HepG2 (cell line): ENCODE measurements around the gene PDGFA. TPM values are rescaled to one million over a fixed set of nuclear protein-coding genes. Genes with fewer than 3 reads are reported as not detected.

Source experiments
- DNMT1 ChIP-seq: sonication (generic); formaldehyde crosslinking; IDR thresholded peaks from 2 replicates; pipeline ENCODE4 v1.5.1; 2020; ENCODE audit warnings: mild to moderate bottlenecking, missing genetic modification reagents
- DNMT3B ChIP-seq: conservative IDR thresholded peaks from 2 replicates; pipeline ENCODE4 v1.6.1; 2016; ENCODE audit warnings: missing biosample characterization, control low read depth
- FOXC1 ChIP-seq: sonication (generic); formaldehyde crosslinking; IDR thresholded peaks from 2 replicates; pipeline ENCODE4 v1.8.0; 2022; ENCODE audit warnings: mild to moderate bottlenecking, missing genetic modification reagents, borderline replicate concordance
- HNF1B ChIP-seq: sonication (generic); formaldehyde crosslinking; IDR thresholded peaks from 2 replicates; pipeline ENCODE4 v1.5.1; 2020; ENCODE audit warnings: mild to moderate bottlenecking, moderate library complexity, missing genetic modification reagents
- HNRNPUL1 ChIP-seq: fragments of 200-400 bp; formaldehyde crosslinking; IDR thresholded peaks from 2 replicates; pipeline ENCODE4 v1.6.1; 2017; ENCODE audit warnings: low read depth, mild to moderate bottlenecking, low read length, moderate library complexity
- LCORL ChIP-seq, 2 experiments: fragments of 450-650 bp in 1 of 2; sonication (generic) in 1 of 2; formaldehyde crosslinking in 1 of 2; IDR thresholded peaks; 2 replicates each; pipeline versions ENCODE4 v1.5.0 to v1.6.1; 2017 to 2020; ENCODE audit warnings: antibody characterized with exemption in 1 of 2, missing genetic modification reagents in 1 of 2
- NKX3-1 ChIP-seq: sonication (generic); formaldehyde crosslinking; IDR thresholded peaks from 2 replicates; pipeline ENCODE4 v1.5.0; 2020; ENCODE audit warnings: missing genetic modification reagents
- NR1H2 ChIP-seq: sonication (generic); formaldehyde crosslinking; IDR thresholded peaks from 2 replicates; pipeline ENCODE4 v1.8.1; 2022; ENCODE audit warnings: low read depth, missing genetic modification reagents, borderline replicate concordance
- PTBP1 ChIP-seq: fragments of 200-400 bp; formaldehyde crosslinking; IDR thresholded peaks from 2 replicates; pipeline ENCODE4 v1.6.1; 2018; ENCODE audit warnings: low read length, low read depth; ENCODE audit not compliant: poor library complexity, severe bottlenecking
- SMYD3 ChIP-seq: sonication (generic); formaldehyde crosslinking; IDR thresholded peaks from 2 replicates; pipeline ENCODE4 v1.8.1; 2023; ENCODE audit warnings: mild to moderate bottlenecking, missing genetic modification reagents
- SNAPC4 ChIP-seq: sonication (generic); formaldehyde crosslinking; IDR thresholded peaks from 2 replicates; pipeline ENCODE4 v1.4.0; 2020; ENCODE audit warnings: mild to moderate bottlenecking, missing genetic modification reagents
- SSRP1 ChIP-seq: IDR thresholded peaks from 2 replicates; pipeline ENCODE4 v1.6.1; 2016; ENCODE audit warnings: control low read depth
- ZBTB37 ChIP-seq: sonication (generic); formaldehyde crosslinking; IDR thresholded peaks from 2 replicates; pipeline ENCODE4 v1.4.0; 2020; ENCODE audit warnings: mild to moderate bottlenecking, missing genetic modification reagents
- ZNF18 ChIP-seq: sonication (generic); formaldehyde crosslinking; IDR thresholded peaks from 2 replicates; pipeline ENCODE4 v1.8.0; 2022; ENCODE audit warnings: mild to moderate bottlenecking, missing genetic modification reagents; ENCODE audit not compliant: insufficient replicate concordance
- ZNF44 ChIP-seq: sonication (generic); formaldehyde crosslinking; IDR thresholded peaks from 2 replicates; pipeline ENCODE4 v1.5.1; 2020; ENCODE audit warnings: mild to moderate bottlenecking, missing genetic modification reagents
- ZNF530 ChIP-seq: sonication (generic); formaldehyde crosslinking; IDR thresholded peaks from 2 replicates; pipeline ENCODE4 v1.5.0; 2020; ENCODE audit warnings: low read depth, mild to moderate bottlenecking, missing genetic modification reagents
- ZNF75D ChIP-seq: sonication (generic); formaldehyde crosslinking; IDR thresholded peaks from 2 replicates; pipeline ENCODE4 v1.8.1; 2023; ENCODE audit warnings: missing genetic modification reagents, mild to moderate bottlenecking, borderline replicate concordance
- polyA plus RNA-seq, 8 experiments: library from polyadenylated mRNA; depleted of rRNA in 3 of 8; stranded (reverse) in 7 of 8; unstranded in 1 of 8; fragments of >200 nt; fragmentation: Illumina TruSeq in 4 of 8; extraction: Trizol in 4 of 8; gene quantifications; 2 replicates each; pipeline versions ENCODE4 v1.2.1 to v1.2.3, GENCODE V29; 2011 to 2016; ENCODE audit warnings: low read depth in 4 of 8, missing spikeins in 1 of 8, mixed read lengths in 1 of 8; ENCODE audit not compliant: insufficient read depth in 1 of 8
- total RNA-seq, 5 experiments: library from RNA; depleted of rRNA; stranded (reverse); fragments of >200 nt; fragmentation: Illumina TruSeq; extraction: Trizol; gene quantifications; 2 replicates each; pipeline ENCODE4 v1.2.3, GENCODE V29; 2016; ENCODE audit warnings: low read depth in 1 of 5

The PDGFA gene
- total and polyA plus RNA-seq, 2 of the 13 experiments (the other 11 are each of a cell fraction or from before 2014, with no cell fraction given), result 1.5 to 3.4 TPM

GRCh38 chr7:455110-455928 is 64.3 kb downstream of the PDGFA start (continued):
- no peak for TF ChIP-seq ZNF530
- no peak for TF ChIP-seq NR1H2
- no peak for TF ChIP-seq FOXC1 (CRISPR knock-in tag)
- TF ChIP-seq DNMT1 (CRISPR knock-in tag), result no peak
- no peak for TF ChIP-seq PTBP1
- TF ChIP-seq HNF1B (CRISPR knock-in tag), result no peak
- no peak for TF ChIP-seq ZNF75D (CRISPR knock-in tag)
- no peak for TF ChIP-seq SMYD3 (CRISPR knock-in tag)
- no peak for TF ChIP-seq HNRNPUL1
- peak; percentile 73; the same call in 1 of the 2 replicates for TF ChIP-seq ZBTB37 (CRISPR knock-in tag)
- no peak for TF ChIP-seq SSRP1 (CRISPR knock-in tag)
- 0 out of 2 replicates have a peak, but pooled peaks have one; percentile 37 for TF ChIP-seq ZNF44
- no peak for TF ChIP-seq NKX3-1 (CRISPR knock-in tag)
- TF ChIP-seq ZNF18 (CRISPR knock-in tag), result no peak
- TF ChIP-seq SNAPC4 (CRISPR knock-in tag), result no peak
- no peak for TF ChIP-seq LCORL (IDR thresholded peaks at IDR 0.05)
- peak; percentile 81 for TF ChIP-seq LCORL (CRISPR knock-in tag; IDR thresholded peaks at IDR 0.05)
- TF ChIP-seq DNMT3B (CRISPR knock-in tag), result no peak
